AG04450 (cell line): Measurements from ENCODE around the gene CTXND2. TPM values are rescaled to one million over a fixed set of nuclear protein-coding genes. Genes with fewer than 3 reads are reported as not detected.

Experiments used
- CTCF ChIA-PET: fragments of 300-600, 350-600 bp; formaldehyde crosslinking; extraction: SDS; loops from one replicate; lab custom pipeline; 2022; ENCODE audit warnings: antibody characterized with exemption, inconsistent platforms; lab: Charles Lee
- POLR2A ChIA-PET: fragments of 350-600 bp; formaldehyde crosslinking; extraction: SDS; loops from one replicate; lab custom pipeline; 2021; ENCODE audit warnings: antibody characterized with exemption, inconsistent platforms; lab: Yijun Ruan, JAX
- DNase-seq: peaks from one replicate; pipeline ENCODE4 v3.0.0-alpha.2; 2011; ENCODE audit warnings: low read depth, low spot score
- H3K27ac ChIP-seq: one replicate; pipeline ENCODE4 v1.5.1; 2012; ENCODE audit warnings: low read depth, low read length, control low read depth
- H3K27me3 ChIP-seq: one replicate; pipeline ENCODE4 v1.6.0; 2012; ENCODE audit warnings: low read length; ENCODE audit not compliant: control insufficient read depth, insufficient read depth
- H3K4me3 ChIP-seq: 2 replicates; pipeline ENCODE4 v1.5.1; 2011; ENCODE audit warnings: mild to moderate bottlenecking, low read depth, low read length, control low read depth
- H3K9me3 ChIP-seq: 2 replicates; pipeline ENCODE4 v1.5.1; 2012; ENCODE audit warnings: low read length; ENCODE audit not compliant: control insufficient read depth, insufficient read depth
- polyA plus RNA-seq: library from polyadenylated mRNA; depleted of rRNA; stranded (reverse); fragments of >200 nt; gene quantifications from 2 replicates; pipeline ENCODE4 v1.2.3, GENCODE V29; 2011
- TF ChIP-seq, protein P1 (sequence below): IDR thresholded peaks from 2 replicates; pipeline ENCODE4 v1.5.1; 2011; ENCODE audit warnings: low read depth, low read length, control low read depth, inconsistent platforms

CTXND2 gene
- polyA plus RNA-seq, 1 experiment = not detected

DNA sequence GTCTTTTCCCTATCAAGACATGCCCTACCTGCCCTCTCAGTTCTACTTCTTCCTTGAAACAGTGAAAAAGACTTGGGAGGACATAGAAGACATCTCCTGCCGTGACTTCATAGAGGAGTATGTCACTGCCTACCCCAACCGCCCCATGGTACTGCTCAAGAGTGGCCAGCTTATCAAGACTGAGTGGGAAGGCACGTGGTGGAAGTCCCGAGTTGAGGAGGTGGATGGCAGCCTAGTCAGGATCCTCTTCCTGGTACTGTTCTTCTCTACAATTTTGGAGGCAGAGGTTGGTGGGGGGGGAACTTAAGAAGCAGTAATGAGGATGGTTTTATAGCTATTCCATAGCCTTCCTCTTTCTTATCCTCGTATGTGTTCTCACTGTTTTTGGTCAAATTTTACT is 57.9 kb downstream of the CTXND2 start:
- TF ChIP-seq, protein P1, sequence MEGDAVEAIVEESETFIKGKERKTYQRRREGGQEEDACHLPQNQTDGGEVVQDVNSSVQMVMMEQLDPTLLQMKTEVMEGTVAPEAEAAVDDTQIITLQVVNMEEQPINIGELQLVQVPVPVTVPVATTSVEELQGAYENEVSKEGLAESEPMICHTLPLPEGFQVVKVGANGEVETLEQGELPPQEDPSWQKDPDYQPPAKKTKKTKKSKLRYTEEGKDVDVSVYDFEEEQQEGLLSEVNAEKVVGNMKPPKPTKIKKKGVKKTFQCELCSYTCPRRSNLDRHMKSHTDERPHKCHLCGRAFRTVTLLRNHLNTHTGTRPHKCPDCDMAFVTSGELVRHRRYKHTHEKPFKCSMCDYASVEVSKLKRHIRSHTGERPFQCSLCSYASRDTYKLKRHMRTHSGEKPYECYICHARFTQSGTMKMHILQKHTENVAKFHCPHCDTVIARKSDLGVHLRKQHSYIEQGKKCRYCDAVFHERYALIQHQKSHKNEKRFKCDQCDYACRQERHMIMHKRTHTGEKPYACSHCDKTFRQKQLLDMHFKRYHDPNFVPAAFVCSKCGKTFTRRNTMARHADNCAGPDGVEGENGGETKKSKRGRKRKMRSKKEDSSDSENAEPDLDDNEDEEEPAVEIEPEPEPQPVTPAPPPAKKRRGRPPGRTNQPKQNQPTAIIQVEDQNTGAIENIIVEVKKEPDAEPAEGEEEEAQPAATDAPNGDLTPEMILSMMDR = no peak
- Histone ChIP-seq H3K4me3 (no peak overlapping the region), H3K27me3 (no peaks in the 10 kb centered on the region), H3K27ac (no peak overlapping the region), H3K9me3 (no peaks in the 10 kb centered on the region)
- ChIA-PET POLR2A (no interaction called here), CTCF (no interaction called here)
- DNase-seq = no peak

- Histone ChIP-seq H3K9me3 (no peaks in the 10 kb centered on the region), H3K27ac (no peak overlapping the region), H3K4me3 (no peak overlapping the region), H3K27me3 (no peaks in the 10 kb centered on the region)
- ChIA-PET CTCF (no interaction called here), POLR2A (no interaction called here)
- DNase-seq = no peak
- TF ChIP-seq, protein P1 = no peak
These were observed 67.8 kb downstream of the CTXND2 start for GRCh38 chr1:150954708-150955107.

DNA sequence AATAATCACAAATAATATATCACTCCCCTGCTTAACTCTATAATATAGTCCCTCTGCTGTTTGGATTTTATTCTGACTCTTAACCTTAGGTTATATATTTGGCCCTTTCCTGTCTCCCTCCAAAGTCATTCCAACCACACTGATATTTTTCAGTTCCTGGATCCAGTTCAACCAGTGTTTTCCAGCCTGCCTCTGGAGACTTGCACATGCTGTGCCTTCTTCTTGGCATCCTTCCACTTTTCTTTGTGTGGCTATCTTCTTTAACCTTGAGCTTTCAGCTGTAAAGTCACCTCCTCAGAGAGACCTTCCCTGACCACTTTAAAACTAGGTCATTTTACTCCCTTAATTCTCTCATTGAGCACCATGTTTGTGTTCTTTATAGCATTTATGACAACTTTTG is 68.3 kb downstream of the CTXND2 start:
- Histone ChIP-seq H3K27ac (no peak overlapping the region), H3K9me3 (no peaks in the 10 kb centered on the region), H3K4me3 (no peak overlapping the region), H3K27me3 (no peaks in the 10 kb centered on the region)
- TF ChIP-seq, protein P1 = no peak
- no peak for DNase-seq
- POLR2A ChIA-PET = no interaction called here
- CTCF ChIA-PET = no interaction called here

DNA sequence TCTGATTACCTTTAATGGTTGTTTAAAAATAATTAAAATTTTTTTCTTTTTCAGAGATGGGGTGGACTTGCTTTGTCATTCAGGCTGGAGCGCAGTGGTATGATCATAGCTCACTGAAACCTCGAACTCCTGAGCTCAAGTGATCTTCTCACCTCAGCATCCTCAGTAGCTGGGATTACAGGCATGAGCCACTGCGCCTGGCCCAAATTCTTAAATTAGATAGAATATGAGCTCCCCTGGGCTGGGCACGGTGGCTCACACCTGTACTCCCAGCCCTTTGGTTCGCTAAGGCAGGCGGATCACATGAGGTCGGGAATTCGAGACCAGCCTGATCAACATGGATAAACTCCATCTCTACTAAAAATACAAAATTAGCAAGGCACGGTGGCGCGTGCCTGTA is 70.7 kb downstream of the CTXND2 start:
- no peak overlapping the region for H3K4me3 ChIP-seq
- no peaks in the 10 kb centered on the region for H3K27me3 ChIP-seq
- H3K9me3 ChIP-seq = no peaks in the 10 kb centered on the region
- H3K27ac ChIP-seq = no peak overlapping the region
- POLR2A ChIA-PET = interaction anchor here (0.6 to 1.0 kb wide), 2 partner anchors 11 to 594 kb away, joined by 4 to 11 read pairs; partner anchors contain the start of gene RPRD2
- TF ChIP-seq, protein P1 = no peak
- DNase-seq = no peak
- CTCF ChIA-PET = interaction anchor here (0.6 to 2.8 kb wide), 4 partner anchors 9 to 441 kb away, joined by 3 to 13 read pairs (median 4); no protein-coding TSS in a partner anchor

DNA sequence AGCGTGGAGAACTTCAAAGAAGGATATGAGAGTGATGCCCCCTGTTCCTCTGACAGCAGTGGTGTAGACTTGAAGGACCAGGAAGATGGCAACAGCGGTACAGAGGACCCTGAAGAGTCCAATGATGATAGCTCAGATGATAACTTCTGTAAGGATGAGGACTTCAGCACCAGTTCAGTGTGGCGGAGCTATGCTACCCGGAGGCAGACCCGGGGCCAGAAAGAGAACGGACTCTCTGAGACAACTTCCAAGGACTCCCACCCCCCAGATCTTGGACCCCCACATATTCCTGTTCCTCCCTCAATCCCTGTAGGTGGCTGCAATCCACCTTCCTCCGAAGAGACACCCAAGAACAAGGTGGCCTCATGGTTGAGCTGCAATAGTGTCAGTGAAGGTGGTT is 73.7 kb downstream of the CTXND2 start:
- TF ChIP-seq, protein P1 = no peak
- no peaks in the 10 kb centered on the region for H3K27me3 ChIP-seq
- ChIA-PET POLR2A (interaction anchor here (0.6 kb wide), 1 partner anchor 39 kb away, joined by 3 read pairs; no protein-coding TSS in a partner anchor), CTCF (no interaction called here)
- no peak overlapping the region for H3K27ac ChIP-seq
- no peak overlapping the region for H3K4me3 ChIP-seq
- no peak for DNase-seq
- no peaks in the 10 kb centered on the region for H3K9me3 ChIP-seq
